Uterus (tissue), 2 donors: Measurements from ENCODE around the gene TRAPPC11.

Experiments
- CTCF ChIP-seq, 4 experiments: fragments of 200-600 bp in 2 of 4; fragments of 450-650 bp in 2 of 4; sonication (generic) in 2 of 4; IDR thresholded peaks; one replicate each; pipeline ENCODE4 v1.5.1; 2016 to 2019; ENCODE audit warnings: antibody characterized with exemption in 4 of 4, mild to moderate bottlenecking in 2 of 4, moderate library complexity in 1 of 4
- POLR2A ChIP-seq, 2 donors: fragments of 450-650 bp; IDR thresholded peaks; one replicate each; pipeline ENCODE4 v1.6.1; 2016; ENCODE audit warnings: antibody characterized with exemption in 2 of 2, mild to moderate bottlenecking in 1 of 2, moderate library complexity in 1 of 2

- TF ChIP-seq CTCF (IDR thresholded peaks at IDR 0.05) (no peak), POLR2A (IDR thresholded peaks at IDR 0.05) (no peak)
Observed at GRCh38 chr4:183728223-183729068, 69.4 kb downstream of the TRAPPC11 start.
